Measurements from ENCODE around the gene OTOGL.

DNA sequence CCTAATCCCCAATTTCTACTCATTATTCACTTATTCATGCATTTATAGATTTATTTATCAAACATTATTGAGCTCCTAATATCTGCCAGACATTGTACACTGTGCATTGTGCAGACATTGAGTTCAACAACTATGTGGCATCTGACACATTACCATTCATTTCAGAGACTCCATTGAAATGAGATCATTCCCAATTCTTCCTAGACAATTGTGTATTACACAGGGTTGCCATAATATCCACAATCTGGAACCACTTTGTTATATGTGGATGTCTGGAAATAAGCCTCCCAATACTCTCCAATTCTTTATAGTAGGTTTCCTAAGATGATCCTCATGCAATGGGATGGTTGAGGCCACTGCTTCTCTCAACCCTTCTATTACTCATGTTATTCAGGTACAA, 165.0 kb downstream of the OTOGL start:
- TF ChIP-seq EZH2 (IDR thresholded peaks at IDR 0.05; ENCODE audit: borderline replicate concordance, low read length): no peak
- TF ChIP-seq, protein P1, sequence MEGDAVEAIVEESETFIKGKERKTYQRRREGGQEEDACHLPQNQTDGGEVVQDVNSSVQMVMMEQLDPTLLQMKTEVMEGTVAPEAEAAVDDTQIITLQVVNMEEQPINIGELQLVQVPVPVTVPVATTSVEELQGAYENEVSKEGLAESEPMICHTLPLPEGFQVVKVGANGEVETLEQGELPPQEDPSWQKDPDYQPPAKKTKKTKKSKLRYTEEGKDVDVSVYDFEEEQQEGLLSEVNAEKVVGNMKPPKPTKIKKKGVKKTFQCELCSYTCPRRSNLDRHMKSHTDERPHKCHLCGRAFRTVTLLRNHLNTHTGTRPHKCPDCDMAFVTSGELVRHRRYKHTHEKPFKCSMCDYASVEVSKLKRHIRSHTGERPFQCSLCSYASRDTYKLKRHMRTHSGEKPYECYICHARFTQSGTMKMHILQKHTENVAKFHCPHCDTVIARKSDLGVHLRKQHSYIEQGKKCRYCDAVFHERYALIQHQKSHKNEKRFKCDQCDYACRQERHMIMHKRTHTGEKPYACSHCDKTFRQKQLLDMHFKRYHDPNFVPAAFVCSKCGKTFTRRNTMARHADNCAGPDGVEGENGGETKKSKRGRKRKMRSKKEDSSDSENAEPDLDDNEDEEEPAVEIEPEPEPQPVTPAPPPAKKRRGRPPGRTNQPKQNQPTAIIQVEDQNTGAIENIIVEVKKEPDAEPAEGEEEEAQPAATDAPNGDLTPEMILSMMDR (IDR thresholded peaks at IDR 0.05; ENCODE audit: low read length): no peak
